HepG2 (cell line): ENCODE results near the gene LRRC10.

Source experiments
- ELF4 ChIP-seq: sonication (generic); formaldehyde crosslinking; IDR thresholded peaks from 2 replicates; pipeline ENCODE4 v1.5.0; 2020; ENCODE audit warnings: missing genetic modification reagents, mild to moderate bottlenecking, moderate library complexity, borderline replicate concordance
- SALL2 ChIP-seq: sonication (generic); formaldehyde crosslinking; IDR thresholded peaks from 2 replicates; pipeline ENCODE4 v1.8.1; 2023; ENCODE audit warnings: mild to moderate bottlenecking, missing genetic modification reagents, inconsistent platforms
- SMAD1 ChIP-seq: sonication (generic); formaldehyde crosslinking; IDR thresholded peaks from 2 replicates; pipeline ENCODE4 v1.4.0; 2020; ENCODE audit warnings: missing genetic modification reagents, low read depth, mild to moderate bottlenecking, borderline replicate concordance
- SYNCRIP ChIP-seq: fragments of 200-400 bp; formaldehyde crosslinking; IDR thresholded peaks from 2 replicates; pipeline ENCODE4 v1.6.1; 2018; ENCODE audit warnings: mild to moderate bottlenecking, low read depth, low read length; ENCODE audit not compliant: insufficient read depth

DNA sequence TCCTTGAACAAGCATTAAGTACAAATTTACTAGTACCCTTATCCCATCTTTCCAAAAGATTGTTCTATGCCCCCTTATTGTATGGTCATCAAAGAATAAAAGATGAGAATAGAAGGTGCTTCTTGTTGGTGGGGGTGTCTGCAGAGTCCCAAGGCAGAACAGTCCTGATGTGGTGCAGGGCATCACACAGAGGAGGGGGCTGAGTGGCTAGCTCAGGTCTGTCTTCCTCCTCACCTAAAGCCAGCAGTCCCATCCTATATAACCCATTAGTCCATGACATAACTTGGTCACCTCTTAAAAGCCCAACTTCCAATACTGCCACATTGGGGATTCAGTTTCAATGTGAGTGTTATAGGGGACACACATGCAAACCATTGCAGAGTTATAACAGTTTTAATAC lies 9.9 kb downstream of the LRRC10 start:
- TF ChIP-seq SYNCRIP (no peak), SALL2 (CRISPR knock-in tag) (no peak), SMAD1 (CRISPR knock-in tag) (no peak), ELF4 (CRISPR knock-in tag) (no peak)
